Measurements from ENCODE around the gene NAV3.

- TF ChIP-seq YY1 (IDR thresholded peaks at IDR 0.05; ENCODE audit: insufficient read depth, insufficient read length), result no peak
- TF ChIP-seq ZNF274 (IDR thresholded peaks at IDR 0.05; ENCODE audit: low read depth, low read length), result no peak
Measured at GRCh38 chr12:78164154-78164553, 333.5 kb downstream of the NAV3 start.

Measured in NT2/D1 (cell line).